SK-N-MC (cell line): Measurements from ENCODE around the gene BICC1.

Experiments
- DNase-seq: peaks from one replicate; pipeline ENCODE4 v3.0.0-alpha.2; 2011; ENCODE audit warnings: low read depth, low spot score
- H3K27ac ChIP-seq: fragments of 200-600 bp; sonication (generic); 2 replicates; pipeline ENCODE4 v1.5.1; 2016; ENCODE audit warnings: mixed run types
- H3K36me3 ChIP-seq: fragments of 200-600 bp; sonication (generic); 2 replicates; pipeline ENCODE4 v1.6.1; 2017; ENCODE audit warnings: antibody characterized with exemption, low read length, mixed read lengths; ENCODE audit not compliant: insufficient read depth
- H3K4me3 ChIP-seq: fragments of 200-600 bp; sonication (generic); 2 replicates; pipeline ENCODE4 v1.5.1; 2016
- H3K9ac ChIP-seq: fragments of 200-600 bp; sonication (generic); 2 replicates; pipeline ENCODE4 v1.8.0; 2017; ENCODE audit warnings: mixed run types, mixed read lengths; ENCODE audit not compliant: insufficient read length
- H3K9me3 ChIP-seq: fragments of 200-600 bp; sonication (generic); 2 replicates; pipeline ENCODE4 v1.6.1; 2017; ENCODE audit warnings: low read depth, mild to moderate bottlenecking, antibody characterized with exemption, low read length, moderate library complexity, mixed read lengths
- EZH2 ChIP-seq: fragments of 200-600 bp; sonication (generic); IDR thresholded peaks from one replicate; pipeline ENCODE4 v1.6.1; 2017; ENCODE audit warnings: antibody characterized with exemption
- FOXP2 ChIP-seq: optimal IDR thresholded peaks from 2 replicates; pipeline ENCODE3; 2011; ENCODE audit warnings: mild to moderate bottlenecking, moderate library complexity; ENCODE audit not compliant: insufficient read depth; ENCODE audit errors: extremely low read length, control extremely low read depth
- POLR2AphosphoS5 ChIP-seq: IDR thresholded peaks from 2 replicates; pipeline ENCODE4 v1.6.1; 2012; ENCODE audit warnings: mild to moderate bottlenecking, low read depth, low read length, borderline replicate concordance

BICC1 gene

GRCh38 chr10:58529077-58529728 is 16.5 kb downstream of the BICC1 start:
- Histone ChIP-seq H3K9ac (no peak overlapping the region), H3K4me3 (no peak overlapping the region), H3K9me3 (no peaks in the 10 kb centered on the region), H3K36me3 (no peaks in the 10 kb centered on the region), H3K27ac (no peak overlapping the region)
- TF ChIP-seq POLR2AphosphoS5 (no peak), FOXP2 (no peak), EZH2 (no peak)
- no peak for DNase-seq

GRCh38 chr10:58531084-58531695 is 18.5 kb downstream of the BICC1 start:
- H3K9me3 ChIP-seq: no peaks in the 10 kb centered on the region
- no peak overlapping the region for H3K9ac ChIP-seq
- no peaks in the 10 kb centered on the region for H3K36me3 ChIP-seq
- DNase-seq: peak; percentile 3
- H3K27ac ChIP-seq: no peak overlapping the region
- no peak overlapping the region for H3K4me3 ChIP-seq
- TF ChIP-seq EZH2: no peak

GRCh38 chr10:58535311-58535710 is 22.6 kb downstream of the BICC1 start:
- no peak for TF ChIP-seq FOXP2
- TF ChIP-seq EZH2: no peak
- no peak for TF ChIP-seq POLR2AphosphoS5
- no peak overlapping the region for H3K9ac ChIP-seq
- DNase-seq: no peak
- H3K4me3 ChIP-seq: no peak overlapping the region
- no peaks in the 10 kb centered on the region for H3K9me3 ChIP-seq
- H3K36me3 ChIP-seq: no peaks in the 10 kb centered on the region
- H3K27ac ChIP-seq: no peak overlapping the region

- Histone ChIP-seq H3K4me3 (no peak overlapping the region), H3K9ac (no peak overlapping the region), H3K9me3 (no peaks in the 10 kb centered on the region), H3K36me3 (no peaks in the 10 kb centered on the region), H3K27ac (no peak overlapping the region)
- no peak for TF ChIP-seq EZH2
- TF ChIP-seq FOXP2: no peak
- no peak for TF ChIP-seq POLR2AphosphoS5
- DNase-seq: no peak
Observed at GRCh38 chr10:58543141-58543540, 30.5 kb downstream of the BICC1 start.

GRCh38 chr10:58544135-58544534 is 31.5 kb downstream of the BICC1 start:
- Histone ChIP-seq H3K4me3 (no peak overlapping the region), H3K9me3 (no peaks in the 10 kb centered on the region), H3K27ac (no peak overlapping the region), H3K36me3 (no peaks in the 10 kb centered on the region), H3K9ac (no peak overlapping the region)
- TF ChIP-seq FOXP2 (no peak), EZH2 (no peak), POLR2AphosphoS5 (no peak)
- no peak for DNase-seq

- Histone ChIP-seq H3K27ac (no peak overlapping the region), H3K9me3 (no peaks in the 10 kb centered on the region), H3K9ac (no peak overlapping the region), H3K4me3 (no peak overlapping the region), H3K36me3 (no peaks in the 10 kb centered on the region)
- DNase-seq: no peak
- TF ChIP-seq FOXP2: no peak
- no peak for TF ChIP-seq POLR2AphosphoS5
- TF ChIP-seq EZH2: no peak
Observed at GRCh38 chr10:58545427-58545826, 32.8 kb downstream of the BICC1 start.

GRCh38 chr10:58546137-58546536 is 33.5 kb downstream of the BICC1 start:
- Histone ChIP-seq H3K9me3 (no peaks in the 10 kb centered on the region), H3K27ac (no peak overlapping the region), H3K4me3 (no peak overlapping the region), H3K36me3 (no peaks in the 10 kb centered on the region), H3K9ac (no peak overlapping the region)
- TF ChIP-seq EZH2: no peak
- no peak for TF ChIP-seq FOXP2
- no peak for TF ChIP-seq POLR2AphosphoS5
- DNase-seq: no peak

- DNase-seq: no peak
- Histone ChIP-seq H3K36me3 (no peaks in the 10 kb centered on the region), H3K9me3 (no peaks in the 10 kb centered on the region), H3K4me3 (no peak overlapping the region), H3K27ac (no peak overlapping the region), H3K9ac (no peak overlapping the region)
- TF ChIP-seq EZH2 (no peak), FOXP2 (no peak), POLR2AphosphoS5 (no peak)
Observed at GRCh38 chr10:58546722-58547445, 34.2 kb downstream of the BICC1 start.
